Activated T-cell treated with anti-CD3 and anti-CD28 coated beads, Interleukin-2, amount 50 U/mL, for 1 hour (primary cell): ENCODE results near the gene WBP1L.
A peak's percentile ranks its signal among the peaks of the same experiment; 100 is the strongest.
"Not testable (repeated sequence)": the region's sequence is repeated elsewhere in the genome, so short reads cannot be mapped to it uniquely, and the experiment has no call there.

Experiments
- DNase-seq: peaks from one replicate; pipeline ENCODE4 v3.0.0-alpha.2; 2020

The WBP1L gene

GRCh38 chr10:102726274-102726673 is 17.5 kb upstream of the WBP1L start:
- no peak for DNase-seq

- DNase-seq: no peak
Observed at GRCh38 chr10:102727037-102727818, 16.5 kb upstream of the WBP1L start.

GRCh38 chr10:102729029-102730026 is 14.4 kb upstream of the WBP1L start:
- peak; percentile 64 for DNase-seq

- DNase-seq: no peak
Observed at GRCh38 chr10:102731222-102731800, 12.4 kb upstream of the WBP1L start.

- no peak for DNase-seq
Observed at GRCh38 chr10:102732661-102733060, 11.1 kb upstream of the WBP1L start.

GRCh38 chr10:102735065-102735562 is 8.6 kb upstream of the WBP1L start:
- no peak for DNase-seq

- DNase-seq: no peak
Observed at GRCh38 chr10:102738692-102739121, 5.0 kb upstream of the WBP1L start.

GRCh38 chr10:102740229-102740628 is 3.5 kb upstream of the WBP1L start:
- no peak for DNase-seq

- DNase-seq: no peak
Observed at GRCh38 chr10:102741726-102742237, 2.0 kb upstream of the WBP1L start.

GRCh38 chr10:102742313-102742712 is 1.4 kb upstream of the WBP1L start:
- not testable (repeated sequence) for DNase-seq

GRCh38 chr10:102743078-102743587 is 615 bp upstream of the WBP1L start:
- DNase-seq: no peak

GRCh38 chr10:102744374-102745051 is 765 bp downstream of the WBP1L start:
- peak; percentile 24 for DNase-seq

- DNase-seq: no peak
Observed at GRCh38 chr10:102745157-102745556, 1.4 kb downstream of the WBP1L start.

GRCh38 chr10:102752266-102752930 is 8.7 kb downstream of the WBP1L start:
- no peak for DNase-seq

GRCh38 chr10:102752934-102753664 is 9.4 kb downstream of the WBP1L start:
- DNase-seq: no peak

- no peak for DNase-seq
Observed at GRCh38 chr10:102753718-102754117, 10.0 kb downstream of the WBP1L start.

- DNase-seq: no peak
Observed at GRCh38 chr10:102757323-102757722, 13.6 kb downstream of the WBP1L start.

- DNase-seq: no peak
Observed at GRCh38 chr10:102758240-102758932, 14.6 kb downstream of the WBP1L start.

- not testable (repeated sequence) for DNase-seq
Observed at GRCh38 chr10:102758933-102759262, 15.2 kb downstream of the WBP1L start.
